ENCODE data around the gene CHRNA3. TPM values are rescaled to one million over a fixed set of nuclear protein-coding genes. Genes with fewer than 3 reads are reported as not detected.

The CHRNA3 gene
- polyA plus RNA-seq, 1 experiment, result not detected

DNA sequence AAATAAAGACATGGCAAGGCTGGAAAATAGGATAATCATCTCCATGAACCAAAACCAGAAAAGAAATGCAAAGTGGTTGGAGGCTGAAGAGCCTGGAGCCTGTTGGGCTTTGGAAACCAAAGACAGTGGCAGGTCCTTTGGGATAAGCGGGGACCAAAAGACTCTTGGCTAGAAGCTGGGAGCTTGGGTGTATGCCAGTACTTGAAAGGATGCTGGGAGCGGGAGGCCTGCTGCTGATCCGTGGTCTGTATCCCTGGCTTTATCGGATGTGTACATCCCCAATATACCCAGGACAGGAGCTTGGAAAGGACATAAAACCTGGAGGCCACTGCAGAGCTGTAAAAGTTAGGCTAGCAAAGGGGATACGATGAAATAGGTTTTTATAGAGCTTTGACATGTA is 21.5 kb upstream of the CHRNA3 start:
- Histone ChIP-seq H3K4me3 (ENCODE audit: low read depth, low read length) (no peak overlapping the region), H3K27me3 (ENCODE audit: control insufficient read depth, insufficient read depth, low read length) (peaks cover 29% of the 10 kb centered on the region), H3K27ac (ENCODE audit: low read depth, low read length) (no peak overlapping the region), H3K9me3 (ENCODE audit: control insufficient read depth, insufficient read depth, low read length) (no peaks in the 10 kb centered on the region; the same call in 1 of the 2 replicates)
- POLR2A ChIA-PET, result no interaction called here
- CTCF ChIA-PET, result no interaction called here
- TF ChIP-seq CTCF (IDR thresholded peaks at IDR 0.05; ENCODE audit: low read depth, low read length), result no peak
- DNase-seq (ENCODE audit: low read depth, low spot score), result no peak

DNA sequence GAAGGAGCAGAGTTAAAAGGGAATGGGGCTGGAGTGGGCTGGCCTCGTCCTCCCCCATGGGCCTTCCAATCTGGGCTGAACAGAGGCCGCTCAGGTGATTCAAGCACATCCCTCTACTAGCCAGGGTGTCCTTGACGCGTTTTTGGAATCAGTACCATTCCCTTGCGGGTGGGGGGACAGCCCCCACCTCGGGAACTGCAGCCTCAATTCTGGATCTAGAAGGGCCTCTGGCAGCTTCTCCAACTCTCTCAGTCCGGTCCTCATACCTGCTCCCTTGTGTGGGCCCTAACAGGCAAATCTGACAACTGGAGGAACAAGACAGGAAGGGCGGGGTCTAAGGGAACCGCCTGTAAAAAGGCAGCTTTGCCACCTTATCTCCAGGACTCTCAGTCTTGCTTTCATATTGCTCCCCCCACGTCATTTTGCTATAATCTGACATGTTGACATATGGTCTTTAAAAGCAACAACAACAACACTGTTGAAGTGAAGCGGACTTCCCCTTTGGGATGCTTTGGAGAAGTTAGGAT is 21.0 kb upstream of the CHRNA3 start:
- DNase-seq (ENCODE audit: low read depth, low spot score), result no peak
- ChIA-PET CTCF (no interaction called here), POLR2A (no interaction called here)
- Histone ChIP-seq H3K27ac (ENCODE audit: low read depth, low read length) (no peak overlapping the region), H3K4me3 (ENCODE audit: low read depth, low read length) (no peak overlapping the region), H3K9me3 (ENCODE audit: control insufficient read depth, insufficient read depth, low read length) (no peaks in the 10 kb centered on the region; the same call in 1 of the 2 replicates), H3K27me3 (ENCODE audit: control insufficient read depth, insufficient read depth, low read length) (peaks cover 29% of the 10 kb centered on the region)
- TF ChIP-seq CTCF (IDR thresholded peaks at IDR 0.05; ENCODE audit: low read depth, low read length), result no peak

- Histone ChIP-seq H3K9me3 (ENCODE audit: control insufficient read depth, insufficient read depth, low read length) (no peaks in the 10 kb centered on the region; the same call in 1 of the 2 replicates), H3K27me3 (ENCODE audit: control insufficient read depth, insufficient read depth, low read length) (peaks cover 29% of the 10 kb centered on the region), H3K4me3 (ENCODE audit: low read depth, low read length) (peak within 1 kb of the TSS; percentile 31), H3K27ac (ENCODE audit: low read depth, low read length) (no peak within 1 kb of the TSS)
- ChIA-PET CTCF (interaction anchor here (0.7 kb wide), 1 partner anchor 10 kb away, joined by 5 read pairs; no protein-coding TSS in a partner anchor), POLR2A (no interaction called here)
- no peak for TF ChIP-seq CTCF (IDR thresholded peaks at IDR 0.05; ENCODE audit: low read depth, low read length)
- DNase-seq (ENCODE audit: low read depth, low spot score), result no peak
Measured at GRCh38 chr15:78641102-78641748, 20.4 kb upstream of the CHRNA3 start, which contains the start of gene CHRNB4. CHRNB4 (minus strand) TSS chr15:78641210; CDS start chr15:78641133, 77 bp downstream.

- Histone ChIP-seq H3K9me3 (ENCODE audit: control insufficient read depth, insufficient read depth, low read length) (no peaks in the 10 kb centered on the region; the same call in 1 of the 2 replicates), H3K4me3 (ENCODE audit: low read depth, low read length) (peak overlapping the region; percentile 31), H3K27ac (ENCODE audit: low read depth, low read length) (no peak overlapping the region), H3K27me3 (ENCODE audit: control insufficient read depth, insufficient read depth, low read length) (peaks cover 29% of the 10 kb centered on the region)
- DNase-seq (ENCODE audit: low read depth, low spot score), result no peak
- CTCF ChIA-PET, result interaction anchor here (0.7 kb wide), 1 partner anchor 9 kb away, joined by 5 read pairs; no protein-coding TSS in a partner anchor
- TF ChIP-seq CTCF (IDR thresholded peaks at IDR 0.05; ENCODE audit: low read depth, low read length), result no peak
- POLR2A ChIA-PET, result no interaction called here
Measured at GRCh38 chr15:78640527-78641101, 19.8 kb upstream of the CHRNA3 start.

Measured in AG04450 (cell line).